ENCODE data around the gene ALOX15B. TPM values are rescaled to one million over a fixed set of nuclear protein-coding genes. Genes with fewer than 3 reads are reported as not detected.
A peak's percentile ranks its signal among the peaks of the same experiment; 100 is the strongest.

Gene ALOX15B
- total and polyA plus RNA-seq, 2 experiments from 2014 or later, result 5.7 to 26.1 TPM

DNA sequence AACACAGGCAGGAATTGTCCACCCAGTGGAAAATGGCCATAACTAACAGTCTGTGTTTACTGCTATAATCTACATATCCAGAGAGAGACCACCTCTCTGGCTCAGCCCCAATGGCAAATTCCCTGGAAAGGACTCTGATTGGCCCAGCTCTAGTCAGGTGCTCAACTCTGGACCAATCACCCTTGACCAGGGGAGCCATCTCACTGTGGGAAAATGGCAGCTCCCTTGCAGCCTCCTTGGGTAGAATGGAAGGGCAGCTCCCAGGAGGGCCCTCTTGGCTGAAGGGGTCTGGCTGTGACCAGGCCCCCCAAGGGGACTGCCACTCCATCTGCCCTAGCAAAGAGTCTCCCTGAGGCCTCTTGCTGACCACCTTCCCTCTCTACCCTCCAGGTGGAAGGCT lies 3.1 kb downstream of the ALOX15B start:
- Histone ChIP-seq H3K4me3 (no peak overlapping the region), H3K9me2 (replicated peaks; ENCODE audit: insufficient read depth) (no peaks in the 10 kb centered on the region), H3K36me3 (replicated peaks; ENCODE audit: insufficient read depth, low read depth) (no peaks in the 10 kb centered on the region), H3K79me2 (no peaks in the 10 kb centered on the region), H3K4me2 (no peak overlapping the region), H2AFZ (no peak overlapping the region), H3K27me3 (no peaks in the 10 kb centered on the region), H3K4me1 (ENCODE audit: insufficient read depth) (peaks cover 17% of the 10 kb centered on the region), H3K27ac (peak overlapping the region; percentile 11), H3K9me3 (ENCODE audit: low read depth) (no peaks in the 10 kb centered on the region), H4K20me1 (ENCODE audit: insufficient read depth, poor library complexity, severe bottlenecking) (no peaks in the 10 kb centered on the region)
- DNase-seq (ENCODE audit: low spot score), result no peak
- TF ChIP-seq EZH2 (IDR thresholded peaks at IDR 0.05; ENCODE audit: borderline replicate concordance), result no peak
- TF ChIP-seq EZH2phosphoT487 (IDR thresholded peaks at IDR 0.05; ENCODE audit: low read depth, severe bottlenecking, unreplicated experiment), result no peak
- TF ChIP-seq, protein P1, sequence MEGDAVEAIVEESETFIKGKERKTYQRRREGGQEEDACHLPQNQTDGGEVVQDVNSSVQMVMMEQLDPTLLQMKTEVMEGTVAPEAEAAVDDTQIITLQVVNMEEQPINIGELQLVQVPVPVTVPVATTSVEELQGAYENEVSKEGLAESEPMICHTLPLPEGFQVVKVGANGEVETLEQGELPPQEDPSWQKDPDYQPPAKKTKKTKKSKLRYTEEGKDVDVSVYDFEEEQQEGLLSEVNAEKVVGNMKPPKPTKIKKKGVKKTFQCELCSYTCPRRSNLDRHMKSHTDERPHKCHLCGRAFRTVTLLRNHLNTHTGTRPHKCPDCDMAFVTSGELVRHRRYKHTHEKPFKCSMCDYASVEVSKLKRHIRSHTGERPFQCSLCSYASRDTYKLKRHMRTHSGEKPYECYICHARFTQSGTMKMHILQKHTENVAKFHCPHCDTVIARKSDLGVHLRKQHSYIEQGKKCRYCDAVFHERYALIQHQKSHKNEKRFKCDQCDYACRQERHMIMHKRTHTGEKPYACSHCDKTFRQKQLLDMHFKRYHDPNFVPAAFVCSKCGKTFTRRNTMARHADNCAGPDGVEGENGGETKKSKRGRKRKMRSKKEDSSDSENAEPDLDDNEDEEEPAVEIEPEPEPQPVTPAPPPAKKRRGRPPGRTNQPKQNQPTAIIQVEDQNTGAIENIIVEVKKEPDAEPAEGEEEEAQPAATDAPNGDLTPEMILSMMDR (IDR thresholded peaks at IDR 0.05; ENCODE audit: poor library complexity), result no peak

DNA sequence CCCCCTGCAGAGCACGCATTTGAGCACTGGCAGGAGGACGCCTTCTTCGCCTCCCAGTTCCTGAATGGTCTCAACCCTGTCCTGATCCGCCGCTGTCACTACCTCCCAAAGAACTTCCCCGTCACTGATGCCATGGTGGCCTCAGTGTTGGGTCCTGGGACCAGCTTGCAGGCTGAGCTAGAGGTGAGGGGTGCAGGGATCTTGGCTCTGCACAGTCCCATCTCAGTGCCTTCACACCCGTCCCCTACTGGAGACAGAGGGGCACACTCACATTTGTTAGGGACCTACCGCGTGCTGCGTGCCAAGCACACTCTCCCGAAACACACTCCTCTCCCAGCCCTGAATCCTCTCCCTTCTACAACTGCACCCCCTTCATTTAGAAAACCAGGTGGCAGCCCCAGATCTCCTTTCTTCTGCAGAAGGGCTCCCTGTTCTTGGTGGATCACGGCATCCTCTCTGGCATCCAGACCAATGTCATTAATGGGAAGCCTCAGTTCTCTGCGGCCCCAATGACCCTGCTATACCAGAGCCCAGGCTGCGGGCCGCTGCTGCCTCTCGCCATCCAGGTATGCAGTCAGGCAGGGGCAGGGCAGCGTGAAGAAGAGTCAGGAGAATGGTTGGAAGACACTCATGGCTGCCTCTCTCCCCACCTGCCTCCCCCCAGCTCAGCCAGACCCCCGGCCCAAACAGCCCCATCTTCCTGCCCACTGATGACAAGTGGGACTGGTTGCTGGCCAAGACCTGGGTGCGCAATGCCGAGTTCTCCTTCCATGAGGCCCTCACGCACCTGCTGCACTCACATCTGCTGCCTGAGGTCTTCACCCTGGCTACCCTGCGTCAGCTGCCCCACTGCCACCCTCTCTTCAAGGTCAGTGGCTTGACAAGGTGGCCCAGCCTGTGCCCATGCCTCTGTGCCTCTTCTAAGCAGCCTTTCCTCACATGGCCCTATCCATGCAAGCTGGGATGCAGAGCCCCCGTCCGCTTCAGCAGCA lies 6.3 kb downstream of the ALOX15B start:
- Histone ChIP-seq H3K4me1 (ENCODE audit: insufficient read depth) (peaks cover 6% of the 10 kb centered on the region), H4K20me1 (ENCODE audit: insufficient read depth, poor library complexity, severe bottlenecking) (no peaks in the 10 kb centered on the region), H3K9me2 (replicated peaks; ENCODE audit: insufficient read depth) (no peaks in the 10 kb centered on the region), H3K27me3 (no peaks in the 10 kb centered on the region), H3K4me3 (no peak overlapping the region), H3K27ac (no peak overlapping the region), H2AFZ (no peak overlapping the region), H3K79me2 (no peaks in the 10 kb centered on the region), H3K9me3 (ENCODE audit: low read depth) (no peaks in the 10 kb centered on the region), H3K36me3 (replicated peaks; ENCODE audit: insufficient read depth, low read depth) (no peaks in the 10 kb centered on the region), H3K4me2 (no peak overlapping the region)
- no peak for DNase-seq (ENCODE audit: low spot score)
- TF ChIP-seq EZH2phosphoT487 (IDR thresholded peaks at IDR 0.05; ENCODE audit: low read depth, severe bottlenecking, unreplicated experiment), result no peak
- TF ChIP-seq, protein P1 (IDR thresholded peaks at IDR 0.05; ENCODE audit: poor library complexity), result no peak
- no peak for TF ChIP-seq EZH2 (IDR thresholded peaks at IDR 0.05; ENCODE audit: borderline replicate concordance)
- WGBS (ENCODE audit: low lambda C conversion rate, missing lambda C conversion rate), result 84% methylated on average over 23 of the region's 24 CpGs

DNA sequence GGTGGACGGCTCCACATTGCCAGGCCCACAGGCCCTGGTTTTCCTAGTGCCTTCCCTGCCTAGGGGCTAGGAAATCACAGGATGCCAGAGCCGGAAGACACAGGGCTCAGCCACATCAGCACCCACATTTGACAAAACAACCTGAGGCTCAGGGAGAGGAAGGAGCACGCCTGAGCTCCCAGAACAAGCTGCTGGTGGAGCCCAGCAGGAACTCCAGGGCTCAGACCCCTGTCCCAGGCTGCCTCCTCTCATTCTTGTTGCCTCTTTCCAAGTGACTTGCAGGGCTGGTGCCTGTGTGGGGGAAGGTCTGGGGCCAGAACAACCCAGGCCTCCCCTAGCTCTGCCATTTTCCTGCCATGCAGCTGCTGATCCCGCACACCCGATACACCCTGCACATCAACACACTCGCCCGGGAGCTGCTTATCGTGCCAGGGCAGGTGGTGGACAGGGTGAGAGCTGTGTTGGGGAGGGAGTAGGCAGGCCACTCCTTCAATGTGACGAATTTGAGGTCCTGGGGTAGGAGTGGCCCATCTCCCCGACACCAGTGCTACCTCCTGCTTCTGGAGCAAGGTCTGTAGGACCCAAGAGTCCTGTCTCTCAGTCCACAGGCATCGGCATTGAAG lies 7.6 kb downstream of the ALOX15B start:
- no peak overlapping the region for H2AFZ ChIP-seq
- H4K20me1 ChIP-seq (ENCODE audit: insufficient read depth, poor library complexity, severe bottlenecking), result no peaks in the 10 kb centered on the region
- H3K4me1 ChIP-seq (ENCODE audit: insufficient read depth), result no peaks in the 10 kb centered on the region
- no peak for DNase-seq (ENCODE audit: low spot score)
- WGBS (ENCODE audit: low lambda C conversion rate, missing lambda C conversion rate), result 92% methylated on average over 11 of the region's 11 CpGs
- no peak overlapping the region for H3K4me2 ChIP-seq
- no peak overlapping the region for H3K27ac ChIP-seq
- H3K9me2 ChIP-seq (replicated peaks; ENCODE audit: insufficient read depth), result no peaks in the 10 kb centered on the region
- no peaks in the 10 kb centered on the region for H3K79me2 ChIP-seq
- H3K4me3 ChIP-seq, result no peak overlapping the region
- no peaks in the 10 kb centered on the region for H3K27me3 ChIP-seq
- H3K36me3 ChIP-seq (replicated peaks; ENCODE audit: insufficient read depth, low read depth), result no peaks in the 10 kb centered on the region
- H3K9me3 ChIP-seq (ENCODE audit: low read depth), result no peaks in the 10 kb centered on the region
- TF ChIP-seq EZH2phosphoT487 (IDR thresholded peaks at IDR 0.05; ENCODE audit: low read depth, severe bottlenecking, unreplicated experiment), result no peak
- no peak for TF ChIP-seq EZH2 (IDR thresholded peaks at IDR 0.05; ENCODE audit: borderline replicate concordance)
- TF ChIP-seq, protein P1 (IDR thresholded peaks at IDR 0.05; ENCODE audit: poor library complexity), result no peak

All from hepatocyte (in vitro differentiated cells).